ENCODE results near the gene PCK1. TPM values are rescaled to one million over a fixed set of nuclear protein-coding genes. Genes with fewer than 3 reads are reported as not detected.

The PCK1 gene
- total and polyA plus RNA-seq, 2 of the 13 experiments (the other 11 are each of a cell fraction or from before 2014, with no cell fraction given) = 6.5 to 12.6 TPM

- TF ChIP-seq HOMEZ (CRISPR knock-in tag; IDR thresholded peaks at IDR 0.05; ENCODE audit: low read depth) = peak; percentile 97
- no peak for TF ChIP-seq GRHL1 (CRISPR knock-in tag; conservative IDR thresholded peaks at IDR 0.05)
- TF ChIP-seq ZBTB8A (CRISPR knock-in tag; IDR thresholded peaks at IDR 0.05; ENCODE audit: borderline replicate concordance, low read depth) = no peak
- peak; percentile 90 for TF ChIP-seq ZNF614 (CRISPR knock-in tag; IDR thresholded peaks at IDR 0.05; ENCODE audit: borderline replicate concordance)
- TF ChIP-seq GTF2F1 (IDR thresholded peaks at IDR 0.05; ENCODE audit: low read length) = peak; percentile 74; the same call in 1 of the 2 replicates
- no peak for TF ChIP-seq SP140L (CRISPR knock-in tag; IDR thresholded peaks at IDR 0.05; ENCODE audit: borderline replicate concordance)
- TF ChIP-seq TBX2 (CRISPR knock-in tag; IDR thresholded peaks at IDR 0.05; ENCODE audit: borderline replicate concordance) = peak; percentile 86
- TF ChIP-seq DPF2 (CRISPR knock-in tag; IDR thresholded peaks at IDR 0.05; ENCODE audit: borderline replicate concordance, low read depth) = peak; percentile 90
- TF ChIP-seq FOXA3 (CRISPR knock-in tag; IDR thresholded peaks at IDR 0.05) = peak; percentile 86
- peak; percentile 98 for TF ChIP-seq SALL1 (CRISPR knock-in tag; IDR thresholded peaks at IDR 0.05)
- peak; percentile 71; the same call in 1 of the 2 replicates for TF ChIP-seq ZNF235 (CRISPR knock-in tag; IDR thresholded peaks at IDR 0.05; ENCODE audit: borderline replicate concordance)
- no peak for TF ChIP-seq ZNF496 (CRISPR knock-in tag; IDR thresholded peaks at IDR 0.05; ENCODE audit: insufficient replicate concordance)
- TF ChIP-seq ZNF230 (CRISPR knock-in tag; IDR thresholded peaks at IDR 0.05) = 0 out of 2 replicates have a peak, but pooled peaks have one; percentile 73
- TF ChIP-seq JUNB (CRISPR knock-in tag; IDR thresholded peaks at IDR 0.05; ENCODE audit: borderline replicate concordance) = no peak
- peak; percentile 83; the same call in 1 of the 2 replicates for TF ChIP-seq ZKSCAN8 (CRISPR knock-in tag; IDR thresholded peaks at IDR 0.05; ENCODE audit: borderline replicate concordance)
- TF ChIP-seq ZNF207 (IDR thresholded peaks at IDR 0.05; ENCODE audit: borderline replicate concordance) = 0 out of 2 replicates have a peak, but pooled peaks have one; percentile 33
- TF ChIP-seq SRSF4 (IDR thresholded peaks at IDR 0.05; ENCODE audit: low read depth, low read length, poor library complexity, severe bottlenecking) = no peak
- 0 out of 2 replicates have a peak, but pooled peaks have one; percentile 22 for TF ChIP-seq CHCHD3 (CRISPR knock-in tag; IDR thresholded peaks at IDR 0.05)
- peak; percentile 31; the same call in 1 of the 2 replicates for TF ChIP-seq JUND (CRISPR knock-in tag; IDR thresholded peaks at IDR 0.05)
- TF ChIP-seq ZNF547 (CRISPR knock-in tag; IDR thresholded peaks at IDR 0.05) = peak; percentile 45; the same call in 1 of the 2 replicates
- peak; percentile 88 for TF ChIP-seq ZFX (CRISPR knock-in tag; IDR thresholded peaks at IDR 0.05; ENCODE audit: low read depth)
- TF ChIP-seq ESRRA (CRISPR knock-in tag; IDR thresholded peaks at IDR 0.05; ENCODE audit: low read depth) = peak; percentile 100
- TF ChIP-seq ZMYM4 (CRISPR knock-in tag; IDR thresholded peaks at IDR 0.05) = peak; percentile 98
- TF ChIP-seq ADNP (CRISPR knock-in tag; IDR thresholded peaks at IDR 0.05) = peak; percentile 79; the same call in 1 of the 2 replicates
- no peak for TF ChIP-seq ZMAT5 (CRISPR knock-in tag; IDR thresholded peaks at IDR 0.05; ENCODE audit: borderline replicate concordance, low read depth)
- TF ChIP-seq NFE2L2 (IDR thresholded peaks at IDR 0.05; ENCODE audit: low read length) = no peak
- TF ChIP-seq ZNF580 (CRISPR knock-in tag; IDR thresholded peaks at IDR 0.05; ENCODE audit: borderline replicate concordance, low read depth) = peak; percentile 80; the same call in 1 of the 2 replicates
Observed at GRCh38 chr20:57587278-57587988, 26.5 kb downstream of the PCK1 start (continued).
